Trophoblast cell (in vitro differentiated cells and primary cell): Measurements from ENCODE around the gene MDFI.

Experiments
- DNase-seq, 2 donors: peaks; one replicate each; pipeline ENCODE4 v3.0.0-alpha.2; 2016
- H2AFZ ChIP-seq: 2 replicates; pipeline ENCODE4 v1.6.1; 2013; ENCODE audit warnings: low read length, moderate library complexity, mild to moderate bottlenecking; ENCODE audit not compliant: insufficient read depth, poor library complexity
- H2AK5ac ChIP-seq: 2 replicates; pipeline ENCODE4 v1.6.1; 2013; ENCODE audit warnings: mild to moderate bottlenecking, low read length
- H2BK120ac ChIP-seq: 2 replicates; pipeline ENCODE4 v1.6.1; 2013; ENCODE audit warnings: low read length, mild to moderate bottlenecking, moderate library complexity; ENCODE audit not compliant: insufficient read depth, poor library complexity
- H2BK12ac ChIP-seq: 2 replicates; pipeline ENCODE4 v1.6.1; 2013; ENCODE audit warnings: mild to moderate bottlenecking, low read length, moderate library complexity
- H2BK5ac ChIP-seq: 2 replicates; pipeline ENCODE4 v1.6.1; 2013; ENCODE audit warnings: low read length, low read depth, moderate library complexity, mild to moderate bottlenecking; ENCODE audit not compliant: poor library complexity
- H3K14ac ChIP-seq: 2 replicates; pipeline ENCODE4 v1.6.1; 2013; ENCODE audit warnings: mild to moderate bottlenecking, low read length
- H3K18ac ChIP-seq: 2 replicates; pipeline ENCODE4 v1.6.1; 2013; ENCODE audit warnings: mild to moderate bottlenecking, low read length
- H3K23ac ChIP-seq: 2 replicates; pipeline ENCODE4 v1.6.1; 2013; ENCODE audit warnings: low read length
- H3K27ac ChIP-seq: 2 replicates; pipeline ENCODE4 v1.5.1; 2013; ENCODE audit warnings: low read depth, mild to moderate bottlenecking, inconsistent platforms, low read length, moderate library complexity
- H3K27me3 ChIP-seq: 2 replicates; pipeline ENCODE4 v1.6.1; 2013; ENCODE audit warnings: inconsistent platforms, mild to moderate bottlenecking, low read length, moderate library complexity; ENCODE audit not compliant: insufficient read depth
- H3K36me3 ChIP-seq, 2 experiments: 1 replicate in 1 of 2; 2 replicates in 1 of 2; pipeline ENCODE4 v1.6.1; 2013; ENCODE audit warnings: low read length in 2 of 2, mild to moderate bottlenecking in 2 of 2, moderate library complexity in 1 of 2; ENCODE audit not compliant: insufficient read depth in 2 of 2, control insufficient read depth in 1 of 2
- H3K4ac ChIP-seq: 2 replicates; pipeline ENCODE4 v1.6.1; 2013; ENCODE audit warnings: low read depth, mild to moderate bottlenecking, low read length, moderate library complexity
- H3K4me1 ChIP-seq, 2 experiments: 1 replicate in 1 of 2; 2 replicates in 1 of 2; pipeline ENCODE4 v1.6.1; 2013; ENCODE audit warnings: low read length in 2 of 2, mild to moderate bottlenecking in 2 of 2, moderate library complexity in 1 of 2; ENCODE audit not compliant: insufficient read depth in 2 of 2, control insufficient read depth in 1 of 2
- H3K4me2 ChIP-seq: 2 replicates; pipeline ENCODE4 v1.6.1; 2013; ENCODE audit warnings: inconsistent platforms, mild to moderate bottlenecking, low read length, moderate library complexity
- H3K4me3 ChIP-seq: 2 replicates; pipeline ENCODE4 v1.5.1; 2013; ENCODE audit warnings: mild to moderate bottlenecking, low read depth, low read length, inconsistent platforms
- H3K79me1 ChIP-seq: one replicate; pipeline ENCODE4 v1.6.1; 2013; ENCODE audit warnings: low read length
- H3K79me2 ChIP-seq: 2 replicates; pipeline ENCODE4 v1.6.1; 2013; ENCODE audit warnings: low read length, mild to moderate bottlenecking; ENCODE audit not compliant: control insufficient read depth, insufficient read depth, poor library complexity
- H3K9ac ChIP-seq: 2 replicates; pipeline ENCODE4 v1.6.1; 2013; ENCODE audit warnings: mild to moderate bottlenecking, low read length
- H3K9me3 ChIP-seq: 2 replicates; pipeline ENCODE4 v1.6.1; 2013; ENCODE audit warnings: low read depth, mild to moderate bottlenecking, control low read depth, inconsistent platforms, low read length; ENCODE audit not compliant: insufficient read depth
- H4K12ac ChIP-seq: 2 replicates; pipeline ENCODE4 v1.6.1; 2013; ENCODE audit warnings: low read depth, mild to moderate bottlenecking, low read length, moderate library complexity
- H4K8ac ChIP-seq: 2 replicates; pipeline ENCODE4 v1.6.1; 2013; ENCODE audit warnings: low read depth, mild to moderate bottlenecking, low read length, moderate library complexity
- H4K91ac ChIP-seq: one replicate; pipeline ENCODE4 v1.6.1; 2013; ENCODE audit warnings: low read depth, mild to moderate bottlenecking, low read length, moderate library complexity
- WGBS: extraction: QIAGEN DNeasy Blood & Tissue Kit; methylation state at CpG from one replicate; pipeline ENCODE4 v1.1.7; 2013; ENCODE audit warnings: missing lambda C conversion rate; ENCODE audit not compliant: insufficient read length, insufficient coverage; ENCODE audit errors: extremely low coverage; 5-methylcytosine and 5-hydroxymethylcytosine counted together

MDFI gene

DNA sequence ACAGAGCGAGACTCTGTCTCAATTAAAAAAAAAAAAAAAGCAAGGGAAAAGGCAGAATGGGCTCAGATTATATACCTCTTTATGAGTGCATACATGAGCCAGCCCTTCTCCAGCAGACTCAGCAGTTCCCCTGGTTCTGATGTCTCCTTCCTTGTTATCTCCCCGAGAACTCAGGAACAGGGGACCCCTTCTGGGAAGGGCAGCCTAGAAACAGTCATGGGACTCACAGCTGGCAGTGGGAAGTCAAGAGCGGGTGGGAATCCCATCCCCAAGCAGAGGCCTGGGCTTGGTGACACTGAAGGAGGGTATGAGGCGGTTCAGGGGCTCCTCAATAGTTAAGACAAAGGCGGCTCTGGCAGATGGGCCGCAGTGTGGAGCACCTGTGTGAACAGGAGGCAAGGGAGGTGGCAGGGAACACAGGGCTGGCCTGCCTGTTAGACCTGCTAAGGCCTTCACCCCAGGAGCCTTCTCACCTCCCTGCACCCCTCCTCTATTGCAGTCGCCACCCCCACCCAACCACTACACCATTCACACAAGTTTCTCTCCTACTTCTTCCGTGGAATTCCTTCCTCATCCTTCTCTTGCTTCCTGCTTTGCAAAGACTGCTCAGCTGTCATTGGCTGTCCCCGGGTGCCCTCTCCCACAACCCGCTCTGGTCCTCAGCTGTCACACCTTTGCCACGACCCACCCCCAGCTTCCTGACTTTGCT is 29.7 kb upstream of the MDFI start:
- H4K8ac ChIP-seq = no peak overlapping the region
- no peak overlapping the region for H3K4me3 ChIP-seq
- no peak overlapping the region for H3K23ac ChIP-seq
- H3K14ac ChIP-seq = no peak overlapping the region
- no peaks in the 10 kb centered on the region for H3K79me1 ChIP-seq
- H2BK12ac ChIP-seq = peak overlapping the region; percentile 21
- peaks cover 3 to 7% of the 10 kb centered on the region in 2 experiments for H3K4me1 ChIP-seq
- no peak overlapping the region for H3K4ac ChIP-seq
- no peaks in the 10 kb centered on the region for H3K79me2 ChIP-seq
- no peak overlapping the region for H2BK5ac ChIP-seq
- H3K18ac ChIP-seq = no peak overlapping the region
- no peak overlapping the region for H4K91ac ChIP-seq
- H2AK5ac ChIP-seq = no peak overlapping the region
- H3K36me3 ChIP-seq = no peaks in the 10 kb centered on the region
- H3K9ac ChIP-seq = no peak overlapping the region
- H2AFZ ChIP-seq = no peak overlapping the region
- H4K12ac ChIP-seq = no peak overlapping the region
- WGBS = no CpG with 5 or more reads among the region's 11 CpGs
- H3K27ac ChIP-seq = no peak overlapping the region
- H2BK120ac ChIP-seq = no peak overlapping the region
- H3K4me2 ChIP-seq = no peak overlapping the region
- no peaks in the 10 kb centered on the region for H3K27me3 ChIP-seq
- DNase-seq = no peak
- H3K9me3 ChIP-seq = peaks cover 2% of the 10 kb centered on the region

DNA sequence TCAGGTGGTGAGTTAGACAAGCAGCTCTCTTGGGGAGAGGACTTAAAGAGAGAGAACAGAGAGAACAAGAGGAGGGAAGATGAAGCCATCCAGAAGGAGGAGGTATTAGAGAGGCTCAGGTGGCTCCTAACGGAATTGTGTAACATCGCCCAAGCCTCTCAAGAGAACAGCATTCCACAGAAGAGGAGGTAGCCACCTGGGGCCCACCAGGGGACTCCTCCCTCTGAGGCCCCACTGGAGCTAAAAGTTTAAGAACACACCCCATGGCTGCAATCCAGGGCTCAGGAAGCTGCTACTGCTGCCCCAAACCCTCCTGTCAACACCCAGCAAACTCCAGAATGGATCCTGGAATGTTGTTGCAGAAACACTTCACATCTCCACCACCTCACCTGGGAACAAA is 23.6 kb upstream of the MDFI start:
- H2BK120ac ChIP-seq = no peak overlapping the region
- H3K23ac ChIP-seq = no peak overlapping the region
- H3K79me2 ChIP-seq = no peaks in the 10 kb centered on the region
- no peak overlapping the region for H3K4me2 ChIP-seq
- H2AFZ ChIP-seq = no peak overlapping the region
- H2BK5ac ChIP-seq = no peak overlapping the region
- H3K4me1 ChIP-seq = peaks cover 13 to 14% of the 10 kb centered on the region in 2 experiments
- H3K4me3 ChIP-seq = no peak overlapping the region
- H3K36me3 ChIP-seq = no peaks in the 10 kb centered on the region
- no peak overlapping the region for H4K8ac ChIP-seq
- H3K79me1 ChIP-seq = no peaks in the 10 kb centered on the region
- H3K9me3 ChIP-seq = peaks cover 9% of the 10 kb centered on the region
- H3K9ac ChIP-seq = no peak overlapping the region
- no peaks in the 10 kb centered on the region for H3K27me3 ChIP-seq
- H3K27ac ChIP-seq = no peak overlapping the region
- no peak overlapping the region for H3K14ac ChIP-seq
- H4K12ac ChIP-seq = no peak overlapping the region
- peak in 1 of 2 donors; percentile 29 for DNase-seq
- WGBS = no CpG with 5 or more reads among the region's 2 CpGs
- H2BK12ac ChIP-seq = no peak overlapping the region
- no peak overlapping the region for H3K4ac ChIP-seq
- no peak overlapping the region for H2AK5ac ChIP-seq
- H3K18ac ChIP-seq = no peak overlapping the region
- H4K91ac ChIP-seq = no peak overlapping the region

DNA sequence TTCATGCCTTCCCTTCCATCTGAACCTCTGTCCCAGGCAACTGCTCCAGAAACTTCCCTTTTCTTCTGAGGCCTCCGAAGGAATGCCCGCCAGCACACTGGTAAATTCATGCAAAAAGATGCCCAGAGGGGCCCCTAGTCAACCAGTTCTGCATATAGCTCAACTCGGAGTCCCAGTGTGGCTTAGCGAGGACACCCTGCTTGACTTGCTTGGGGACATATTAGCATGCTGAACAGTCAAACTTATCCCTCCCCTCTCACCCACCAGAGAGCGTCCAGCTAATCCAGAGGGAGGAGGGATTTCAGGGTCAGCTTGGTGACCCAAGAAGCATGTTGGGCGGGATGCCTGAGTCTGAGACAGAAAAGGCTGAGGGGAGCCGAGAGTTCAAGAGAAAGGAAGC is 23.0 kb upstream of the MDFI start:
- no peak overlapping the region for H4K91ac ChIP-seq
- DNase-seq = peak; percentile 79 to 93
- WGBS = no CpG with 5 or more reads among the region's 7 CpGs
- no peaks in the 10 kb centered on the region for H3K79me2 ChIP-seq
- no peak overlapping the region for H3K4me3 ChIP-seq
- H3K14ac ChIP-seq = no peak overlapping the region
- H2BK12ac ChIP-seq = no peak overlapping the region
- H2BK5ac ChIP-seq = no peak overlapping the region
- H3K79me1 ChIP-seq = no peaks in the 10 kb centered on the region
- H3K36me3 ChIP-seq = no peaks in the 10 kb centered on the region
- H3K27me3 ChIP-seq = no peaks in the 10 kb centered on the region
- H3K18ac ChIP-seq = no peak overlapping the region
- no peak overlapping the region for H3K4ac ChIP-seq
- H3K9me3 ChIP-seq = peaks cover 9% of the 10 kb centered on the region
- H2AK5ac ChIP-seq = no peak overlapping the region
- H3K9ac ChIP-seq = no peak overlapping the region
- no peak overlapping the region for H3K27ac ChIP-seq
- H3K4me2 ChIP-seq = no peak overlapping the region
- no peak overlapping the region for H4K8ac ChIP-seq
- no peak overlapping the region for H2BK120ac ChIP-seq
- H4K12ac ChIP-seq = no peak overlapping the region
- no peak overlapping the region for H3K23ac ChIP-seq
- H2AFZ ChIP-seq = no peak overlapping the region
- H3K4me1 ChIP-seq = peaks cover 10 to 13% of the 10 kb centered on the region in 2 experiments

DNA sequence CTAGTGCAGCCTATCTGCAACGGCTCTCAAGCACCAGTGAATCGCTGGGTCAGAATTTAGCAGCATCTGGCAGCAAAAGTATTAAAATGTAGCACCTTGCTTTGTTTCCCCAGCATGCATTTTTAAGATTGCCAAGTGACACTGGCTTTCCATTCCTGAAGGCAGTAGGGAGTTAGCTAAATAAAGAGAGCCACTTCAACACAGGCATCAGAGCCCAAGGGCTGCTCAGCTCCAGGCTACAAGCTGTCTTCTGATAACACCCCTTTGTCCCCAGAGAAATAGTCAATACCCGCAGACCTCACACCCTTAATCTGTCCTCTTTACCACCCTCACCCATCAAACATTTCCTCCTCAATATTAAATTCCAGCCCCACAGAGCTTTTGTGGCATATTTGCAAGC is 19.7 kb upstream of the MDFI start:
- Histone ChIP-seq H4K91ac (no peak overlapping the region), H3K18ac (no peak overlapping the region), H3K4me2 (no peak overlapping the region), H3K14ac (no peak overlapping the region), H3K9me3 (peaks cover 10% of the 10 kb centered on the region), H3K4me1 (peaks cover 15 to 16% of the 10 kb centered on the region in 2 experiments), H4K8ac (no peak overlapping the region), H3K9ac (no peak overlapping the region), H3K4me3 (no peak overlapping the region), H3K27ac (no peak overlapping the region), H3K79me2 (peaks cover 4% of the 10 kb centered on the region), H2BK12ac (peak overlapping the region; percentile 74), H2AFZ (no peak overlapping the region), H4K12ac (no peak overlapping the region), H3K4ac (no peak overlapping the region), H2BK5ac (no peak overlapping the region), H2BK120ac (no peak overlapping the region), H3K36me3 (no peaks in the 10 kb centered on the region), H3K79me1 (peaks cover 14% of the 10 kb centered on the region), H3K23ac (no peak overlapping the region), H3K27me3 (no peaks in the 10 kb centered on the region), H2AK5ac (no peak overlapping the region)
- no peak for DNase-seq
- 100% methylated on average over 1 of the region's 3 CpGs for WGBS
